ENCODE data around the gene ZMYND19.

DNA sequence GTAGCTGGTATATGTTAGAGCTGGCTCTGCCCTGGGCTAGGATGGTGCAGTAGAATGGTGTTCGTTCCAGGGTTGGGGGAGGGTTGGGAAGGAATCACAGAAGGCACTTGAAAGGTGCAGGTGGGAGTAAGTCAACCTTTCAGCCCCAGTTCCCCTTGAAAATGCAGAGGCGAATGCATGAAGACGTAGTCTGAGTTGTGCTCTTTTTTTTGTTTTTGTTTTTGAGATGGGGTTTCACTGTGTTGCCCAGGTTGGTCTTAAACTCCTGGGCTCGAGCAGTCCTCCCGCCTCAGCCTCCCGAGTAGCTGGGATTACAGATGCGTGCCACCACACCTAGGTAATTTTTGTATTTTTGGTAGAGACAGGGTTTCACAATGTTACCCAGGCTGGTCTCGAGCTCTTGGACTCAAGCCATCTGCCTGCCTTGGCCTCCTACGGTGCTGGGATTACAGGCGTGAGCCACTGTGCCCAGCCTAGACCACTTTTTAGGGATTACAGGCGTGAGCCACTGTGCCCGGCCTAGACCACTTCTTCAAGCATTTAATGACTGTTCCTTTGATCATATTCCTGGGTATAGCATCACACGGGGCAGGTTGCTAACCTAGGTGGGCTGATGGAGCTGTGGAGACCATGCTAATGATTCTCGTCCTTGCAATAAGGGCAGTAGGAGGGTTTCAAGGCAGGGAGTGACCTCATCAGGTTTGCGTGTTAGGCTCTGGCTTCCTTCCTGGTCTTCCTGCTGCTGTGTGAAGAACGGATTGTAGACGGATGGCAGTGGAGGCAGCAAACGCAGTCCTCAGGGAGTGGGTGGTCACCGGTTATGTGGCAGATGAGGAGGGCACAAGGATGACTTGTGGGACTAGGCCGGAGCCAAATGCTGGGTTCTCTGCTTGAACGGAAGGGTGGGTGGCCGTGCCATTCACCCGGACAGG is 42.2 kb upstream of the ZMYND19 start:
- TF ChIP-seq, protein P1, sequence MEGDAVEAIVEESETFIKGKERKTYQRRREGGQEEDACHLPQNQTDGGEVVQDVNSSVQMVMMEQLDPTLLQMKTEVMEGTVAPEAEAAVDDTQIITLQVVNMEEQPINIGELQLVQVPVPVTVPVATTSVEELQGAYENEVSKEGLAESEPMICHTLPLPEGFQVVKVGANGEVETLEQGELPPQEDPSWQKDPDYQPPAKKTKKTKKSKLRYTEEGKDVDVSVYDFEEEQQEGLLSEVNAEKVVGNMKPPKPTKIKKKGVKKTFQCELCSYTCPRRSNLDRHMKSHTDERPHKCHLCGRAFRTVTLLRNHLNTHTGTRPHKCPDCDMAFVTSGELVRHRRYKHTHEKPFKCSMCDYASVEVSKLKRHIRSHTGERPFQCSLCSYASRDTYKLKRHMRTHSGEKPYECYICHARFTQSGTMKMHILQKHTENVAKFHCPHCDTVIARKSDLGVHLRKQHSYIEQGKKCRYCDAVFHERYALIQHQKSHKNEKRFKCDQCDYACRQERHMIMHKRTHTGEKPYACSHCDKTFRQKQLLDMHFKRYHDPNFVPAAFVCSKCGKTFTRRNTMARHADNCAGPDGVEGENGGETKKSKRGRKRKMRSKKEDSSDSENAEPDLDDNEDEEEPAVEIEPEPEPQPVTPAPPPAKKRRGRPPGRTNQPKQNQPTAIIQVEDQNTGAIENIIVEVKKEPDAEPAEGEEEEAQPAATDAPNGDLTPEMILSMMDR (IDR thresholded peaks at IDR 0.05; ENCODE audit: low read depth, low read length, poor library complexity, severe bottlenecking), result no peak
- no peak for TF ChIP-seq EZH2phosphoT487 (IDR thresholded peaks at IDR 0.05; ENCODE audit: borderline replicate concordance, low read length)
